ENCODE results near the gene UBAP1.

GRCh38 chr9:34190996-34191892, 12.4 kb downstream of the UBAP1 start:
- no peak for TF ChIP-seq TRIM28 (IDR thresholded peaks at IDR 0.05)
- no peak for TF ChIP-seq SMAD3 (CRISPR knock-in tag; conservative IDR thresholded peaks at IDR 0.05)
- TF ChIP-seq ZNF592 (IDR thresholded peaks at IDR 0.05) = no peak
- no peak for TF ChIP-seq ARID4B (CRISPR knock-in tag; IDR thresholded peaks at IDR 0.05)
- no peak for TF ChIP-seq MGA (IDR thresholded peaks at IDR 0.05)
- TF ChIP-seq WHSC1 (IDR thresholded peaks at IDR 0.05; ENCODE audit: low read length) = no peak
- no peak for TF ChIP-seq FOSL1 (tag; conservative IDR thresholded peaks at IDR 0.05)
- no peak for TF ChIP-seq MAZ (CRISPR knock-in tag; conservative IDR thresholded peaks at IDR 0.05 in 1 of 2, IDR thresholded peaks at IDR 0.05 in 1 of 2)
- no peak for TF ChIP-seq POLR2A (conservative IDR thresholded peaks at IDR 0.05)
- no peak for TF ChIP-seq ZNF24 (IDR thresholded peaks at IDR 0.05)
- TF ChIP-seq EP300 (IDR thresholded peaks at IDR 0.05; ENCODE audit: low read length) = no peak
